M059J (cell line): Measurements from ENCODE around the gene L3MBTL4. TPM values are rescaled to one million over a fixed set of nuclear protein-coding genes. Genes with fewer than 3 reads are reported as not detected.

Source experiments
- DNase-seq: peaks from one replicate; pipeline ENCODE4 v3.0.0-alpha.2; 2012; ENCODE audit warnings: low read depth
- total RNA-seq: library from RNA; depleted of rRNA; stranded (reverse); fragments of >200 nt; shearing (Covaris generic); gene quantifications from 2 replicates; pipeline ENCODE4 v1.2.3, GENCODE V29; 2014

L3MBTL4 gene
- total RNA-seq, 1 experiment from 2014 or later, result 0.15 TPM

GRCh38 chr18:5993938-5994337, 420.8 kb downstream of the L3MBTL4 start:
- no peak for DNase-seq

DNA sequence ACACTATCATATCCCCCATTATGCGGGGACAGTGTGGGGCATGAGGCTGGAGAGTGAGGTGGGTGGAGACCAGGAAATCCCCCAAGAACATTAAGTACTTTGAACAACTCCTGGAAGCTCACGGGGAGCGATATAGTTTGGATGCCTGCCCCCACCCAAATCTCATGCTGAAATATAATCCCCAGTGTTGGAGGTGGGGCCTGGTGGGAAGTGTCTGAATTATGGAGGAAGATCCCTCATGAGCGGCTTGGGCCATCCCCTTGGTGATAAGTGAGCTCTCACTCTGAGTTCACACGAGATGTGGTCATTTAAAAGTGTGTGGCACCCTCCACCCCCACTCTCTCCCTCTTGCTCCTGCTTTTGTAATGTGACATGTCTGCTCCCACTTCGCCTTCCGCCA, 422.3 kb downstream of the L3MBTL4 start:
- DNase-seq, result no peak

DNA sequence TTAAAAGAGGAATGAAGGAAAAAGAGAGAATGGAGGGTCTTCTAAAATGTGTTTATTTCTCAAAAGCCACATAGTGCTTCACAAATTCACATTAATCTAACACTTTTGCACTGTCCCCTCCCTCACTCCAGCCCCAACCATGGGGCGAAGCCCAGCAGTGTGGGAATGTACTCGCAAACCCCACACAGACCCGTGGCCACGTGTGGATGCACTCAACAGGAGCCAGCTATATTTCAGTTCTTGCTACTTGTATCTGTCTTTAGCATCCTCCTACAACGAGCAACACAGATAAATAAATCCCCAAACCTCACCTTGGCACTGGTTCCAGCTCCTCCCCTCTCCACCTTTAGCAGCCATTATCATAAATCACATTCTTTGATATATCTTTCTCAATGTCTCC, 427.5 kb downstream of the L3MBTL4 start:
- no peak for DNase-seq

- no peak for DNase-seq
These were observed 428.3 kb downstream of the L3MBTL4 start for GRCh38 chr18:5986257-5986931.

DNA sequence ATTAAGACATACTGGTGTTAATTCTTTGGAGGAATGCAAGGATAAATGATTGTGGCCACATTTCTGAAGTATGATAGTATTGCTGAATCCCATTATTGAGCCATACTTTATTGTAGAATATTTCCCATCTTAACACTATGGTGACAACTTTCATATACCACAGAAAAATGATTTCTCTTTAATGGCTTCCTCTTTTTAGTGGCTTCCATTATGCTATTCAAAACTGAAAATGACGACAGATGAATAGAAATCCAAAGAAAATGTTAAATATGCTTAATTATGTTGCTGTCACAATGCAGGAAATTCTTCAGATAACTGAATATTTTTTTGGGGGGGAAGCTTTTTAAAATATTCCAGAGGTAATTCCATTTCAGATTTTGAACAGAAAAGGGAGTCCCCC, 430.5 kb downstream of the L3MBTL4 start:
- DNase-seq, result no peak

DNA sequence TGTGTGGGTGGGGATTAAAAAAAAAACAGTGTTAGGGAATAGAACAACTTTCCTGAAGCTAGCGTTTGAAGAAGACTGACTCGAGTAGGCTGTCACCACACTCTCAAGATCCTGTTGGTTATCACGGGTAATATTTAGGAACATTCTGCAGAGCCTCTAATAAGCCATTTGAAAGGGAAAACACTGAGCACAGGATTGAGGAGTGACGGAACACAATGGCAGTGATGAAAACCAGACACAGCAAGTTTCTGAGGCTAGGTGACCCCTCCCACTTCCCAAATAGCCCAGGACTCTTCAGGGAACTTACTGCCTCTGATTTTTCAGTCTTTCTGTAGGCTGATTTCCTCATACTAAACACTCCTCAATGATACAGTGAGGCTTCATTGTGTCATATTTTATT, 431.2 kb downstream of the L3MBTL4 start:
- DNase-seq, result no peak

GRCh38 chr18:5982332-5982731, 432.4 kb downstream of the L3MBTL4 start:
- no peak for DNase-seq

GRCh38 chr18:5980721-5981120, 434.0 kb downstream of the L3MBTL4 start:
- no peak for DNase-seq

DNA sequence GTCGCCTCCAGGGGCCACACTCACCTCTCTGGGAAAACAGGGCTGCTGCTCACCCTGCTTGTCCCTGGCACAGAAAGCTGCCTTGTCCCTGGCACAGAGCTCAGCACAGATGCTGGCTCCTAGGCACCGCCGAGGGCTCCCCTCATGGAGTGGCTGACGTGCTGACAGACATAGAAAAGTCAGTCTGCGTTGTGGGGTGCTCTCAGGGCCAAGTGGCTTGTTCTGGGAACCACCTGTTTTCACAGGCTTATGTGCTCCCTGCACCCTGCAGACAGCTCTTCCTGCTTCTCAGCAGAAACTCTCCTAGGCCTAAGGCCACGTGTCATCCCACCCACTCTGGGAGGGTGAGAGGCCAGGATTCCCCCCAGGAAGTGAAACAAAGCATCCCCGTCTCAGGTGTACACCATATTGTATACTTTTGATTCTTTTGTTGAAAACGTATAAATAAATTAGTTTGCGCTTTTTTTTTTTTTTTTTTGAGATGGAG, 434.7 kb downstream of the L3MBTL4 start:
- no peak for DNase-seq

DNA sequence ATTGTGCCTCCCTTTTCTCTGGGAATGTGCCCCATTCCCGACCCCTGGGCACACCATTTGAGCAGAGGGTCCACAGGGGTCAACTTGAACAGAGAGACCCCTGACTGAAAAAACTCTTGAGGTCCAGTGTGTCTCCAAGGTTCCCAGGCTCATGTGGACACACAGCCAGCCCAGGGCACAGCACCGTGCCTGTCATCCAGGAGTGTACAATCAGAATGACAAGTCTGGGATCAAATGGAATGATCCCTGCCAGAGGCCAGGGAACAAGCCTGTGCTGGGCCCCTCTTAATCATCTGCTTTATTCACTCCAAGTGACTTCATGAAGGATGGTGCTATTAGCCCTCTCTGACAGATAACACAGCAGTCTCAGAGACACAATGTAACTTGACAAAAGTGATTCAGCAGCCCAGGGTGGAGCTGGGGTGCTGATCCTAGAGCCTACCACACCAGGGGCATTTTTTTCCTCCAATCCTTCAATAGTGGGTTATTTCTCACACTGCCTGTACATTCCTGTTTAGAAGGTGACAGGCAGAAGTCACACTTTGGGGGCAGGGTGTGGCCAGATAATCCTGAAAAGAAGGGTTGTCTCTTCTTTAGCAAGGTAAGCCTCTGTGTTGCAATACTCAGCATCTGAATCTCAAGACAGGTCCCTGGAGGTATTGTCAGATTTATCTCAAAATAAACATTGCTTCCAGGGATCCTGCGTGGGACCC, 435.4 kb downstream of the L3MBTL4 start:
- DNase-seq, result no peak

DNA sequence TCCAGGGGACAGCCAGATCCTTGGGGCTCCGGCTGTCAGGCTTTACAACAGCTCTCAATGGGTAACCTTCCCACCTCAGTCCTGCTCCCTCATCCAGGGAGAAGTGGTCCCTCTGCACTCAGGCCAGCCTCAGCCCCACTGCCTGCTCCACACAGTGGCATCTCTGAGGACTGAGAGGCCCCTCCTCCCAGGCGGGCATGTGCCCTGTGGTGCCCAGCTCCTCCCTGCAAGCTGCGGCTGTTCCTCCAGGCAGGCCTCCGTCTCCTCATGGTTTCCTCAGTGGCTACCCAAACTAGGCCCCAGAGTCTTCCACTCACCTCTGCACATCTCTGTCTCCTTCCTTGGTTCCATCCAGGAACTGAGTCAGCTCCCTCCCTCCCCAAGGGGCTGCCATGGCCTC, 437.7 kb downstream of the L3MBTL4 start:
- no peak for DNase-seq

- peak; percentile 74 for DNase-seq
These were observed 439.4 kb downstream of the L3MBTL4 start for GRCh38 chr18:5975111-5976002.

GRCh38 chr18:5974696-5975095, 440.0 kb downstream of the L3MBTL4 start:
- no peak for DNase-seq

- DNase-seq, result no peak
These were observed 441.6 kb downstream of the L3MBTL4 start for GRCh38 chr18:5973099-5973498.

DNA sequence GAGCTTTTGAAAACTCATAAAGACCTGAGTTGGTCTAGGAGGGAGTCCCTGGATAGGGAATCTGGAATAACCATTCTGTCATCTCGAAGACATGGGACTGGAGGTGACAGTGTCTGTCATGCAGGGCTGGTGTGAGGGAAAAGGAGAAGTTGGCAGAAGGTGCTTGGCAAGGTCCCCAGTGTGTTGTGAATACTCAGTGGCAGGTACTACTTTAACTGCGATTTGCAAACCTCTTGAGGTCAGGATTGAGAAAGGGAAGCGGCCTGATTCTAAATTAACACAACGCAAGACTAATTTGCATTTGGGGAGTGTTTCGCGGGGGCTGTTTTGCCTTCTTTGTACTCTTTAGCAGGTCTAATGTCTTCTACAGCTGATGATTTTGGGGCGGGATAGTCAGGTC, 442.4 kb downstream of the L3MBTL4 start:
- DNase-seq, result no peak

- DNase-seq, result no peak
These were observed 444.7 kb downstream of the L3MBTL4 start for GRCh38 chr18:5969989-5970403.

DNA sequence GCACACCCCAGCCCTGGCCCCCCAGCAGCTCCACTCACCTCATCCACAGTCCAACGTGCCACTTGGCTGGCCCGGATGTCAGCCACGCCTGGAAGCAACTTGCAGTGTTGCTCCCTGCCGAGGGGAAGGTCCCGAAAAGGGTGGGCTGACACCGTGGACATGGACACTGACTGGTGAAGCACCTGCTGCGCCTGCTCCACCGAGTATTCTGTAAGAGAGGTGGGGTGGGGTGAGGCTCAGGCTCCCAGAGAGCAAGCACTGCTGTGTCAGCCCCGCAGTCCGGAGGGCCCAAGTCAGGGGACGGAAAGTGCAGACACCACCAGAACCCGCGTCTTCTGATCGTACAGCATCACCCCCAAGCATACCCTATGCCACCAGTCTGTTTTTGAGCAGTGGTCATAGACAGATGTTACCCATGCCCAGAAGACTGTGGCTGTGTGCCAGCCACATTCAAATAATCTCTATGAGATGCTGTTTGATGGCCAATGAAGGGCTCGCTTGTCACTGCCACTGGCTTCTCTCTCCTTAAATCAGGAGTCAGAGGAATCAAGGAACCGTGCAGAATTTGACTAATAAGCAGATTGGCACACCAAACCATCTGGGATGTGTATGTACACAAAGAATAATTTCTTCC, 445.2 kb downstream of the L3MBTL4 start:
- DNase-seq, result no peak

DNA sequence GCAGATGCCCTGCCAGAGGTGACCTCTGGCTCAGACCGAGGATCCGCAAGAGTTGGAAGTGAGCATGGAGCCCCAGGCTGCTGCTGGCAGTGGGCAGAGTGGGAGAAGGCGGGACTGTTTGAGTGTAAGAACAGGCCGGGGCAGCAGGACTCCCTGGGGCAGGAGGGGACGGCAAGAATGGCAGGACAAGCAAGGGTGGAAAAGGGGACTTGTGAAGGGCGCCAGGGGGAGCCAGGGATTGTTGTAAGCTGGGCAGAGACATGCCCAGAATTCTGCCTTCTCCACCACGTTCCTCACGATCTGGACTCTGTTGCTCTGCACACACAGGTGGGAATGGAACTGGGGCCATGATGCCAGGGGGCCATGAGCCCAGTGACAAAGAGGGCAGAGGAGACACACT, 447.0 kb downstream of the L3MBTL4 start:
- DNase-seq, result no peak

DNA sequence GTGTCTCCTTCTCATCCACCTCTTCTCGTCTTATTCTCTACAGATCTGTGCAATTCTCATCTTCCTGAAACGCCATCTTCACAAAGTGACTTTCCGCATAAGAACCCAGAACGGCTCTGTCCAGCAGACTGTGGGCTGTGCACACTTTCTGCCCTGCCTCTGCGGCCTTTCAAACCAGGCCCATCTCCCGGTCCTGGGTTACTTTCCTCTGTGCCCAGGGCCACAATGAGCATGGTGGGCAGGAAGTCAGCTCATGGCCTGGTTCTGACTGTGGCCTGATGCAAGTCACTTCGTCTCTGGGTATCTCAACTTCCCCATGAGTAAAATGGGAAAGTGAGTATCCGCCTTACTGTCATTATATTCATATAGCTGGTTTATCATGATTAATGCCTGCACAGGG, 447.7 kb downstream of the L3MBTL4 start:
- no peak for DNase-seq

- no peak for DNase-seq
These were observed 448.2 kb downstream of the L3MBTL4 start for GRCh38 chr18:5966514-5966913.

GRCh38 chr18:5964996-5965395, 449.7 kb downstream of the L3MBTL4 start:
- DNase-seq, result no peak

GRCh38 chr18:5964596-5964995, 450.1 kb downstream of the L3MBTL4 start:
- DNase-seq, result no peak
